M059J (cell line): ENCODE results near the gene CDC42BPA. TPM values are rescaled to one million over a fixed set of nuclear protein-coding genes. Genes with fewer than 3 reads are reported as not detected.
"Not testable (repeated sequence)": the region's sequence is repeated elsewhere in the genome, so short reads cannot be mapped to it uniquely, and the experiment has no call there.

Experiments
- DNase-seq: peaks from one replicate; pipeline ENCODE4 v3.0.0-alpha.2; 2012; ENCODE audit warnings: low read depth
- total RNA-seq: library from RNA; depleted of rRNA; stranded (reverse); fragments of >200 nt; shearing (Covaris generic); gene quantifications from 2 replicates; pipeline ENCODE4 v1.2.3, GENCODE V29; 2014

CDC42BPA gene
- total RNA-seq, 1 experiment from 2014 or later, result 21.6 TPM

GRCh38 chr1:227261501-227261900, 56.8 kb downstream of the CDC42BPA start:
- DNase-seq, result no peak

GRCh38 chr1:227260433-227260832, 57.9 kb downstream of the CDC42BPA start:
- DNase-seq, result no peak

DNA sequence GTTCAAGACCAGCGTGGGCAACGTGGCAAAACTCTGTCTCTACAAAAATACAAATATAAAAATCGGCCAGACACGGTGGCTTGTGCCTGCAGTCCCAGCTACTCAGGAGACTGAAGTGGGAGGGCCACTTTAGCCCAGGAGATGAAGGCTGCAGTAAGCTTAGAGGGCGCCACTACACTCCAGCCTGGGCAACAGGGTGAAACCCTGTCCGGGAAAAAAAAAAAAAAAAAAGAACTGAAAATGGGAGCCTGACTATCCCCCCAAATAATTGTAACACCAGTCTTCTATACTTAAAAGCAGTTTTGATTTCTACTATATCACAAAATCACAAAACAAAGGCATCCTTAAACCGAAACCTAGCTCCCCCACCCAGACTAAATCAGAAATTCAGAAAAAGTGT, 60.3 kb downstream of the CDC42BPA start:
- no peak for DNase-seq

- no peak for DNase-seq
These were observed 63.1 kb downstream of the CDC42BPA start for GRCh38 chr1:227255086-227255732.

DNA sequence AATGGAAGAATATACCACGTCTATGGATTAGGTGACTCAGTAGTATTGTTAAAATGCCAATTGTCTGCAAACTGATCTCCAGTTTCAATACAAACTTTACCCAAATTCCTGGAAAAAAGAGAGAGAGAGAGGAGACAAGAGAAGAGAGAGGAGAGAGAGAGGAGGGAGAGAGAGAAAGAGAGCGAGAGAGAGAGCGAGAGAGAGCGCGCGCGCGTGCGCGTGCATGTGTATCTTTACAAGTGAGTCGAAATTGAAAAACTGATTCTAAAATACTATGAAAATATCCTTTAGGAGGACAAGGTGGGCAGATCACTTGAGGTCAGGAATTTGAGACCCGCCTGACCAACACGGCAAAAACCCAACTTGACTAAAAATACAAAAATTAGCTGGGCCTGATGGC, 65.2 kb downstream of the CDC42BPA start:
- DNase-seq, result no peak

DNA sequence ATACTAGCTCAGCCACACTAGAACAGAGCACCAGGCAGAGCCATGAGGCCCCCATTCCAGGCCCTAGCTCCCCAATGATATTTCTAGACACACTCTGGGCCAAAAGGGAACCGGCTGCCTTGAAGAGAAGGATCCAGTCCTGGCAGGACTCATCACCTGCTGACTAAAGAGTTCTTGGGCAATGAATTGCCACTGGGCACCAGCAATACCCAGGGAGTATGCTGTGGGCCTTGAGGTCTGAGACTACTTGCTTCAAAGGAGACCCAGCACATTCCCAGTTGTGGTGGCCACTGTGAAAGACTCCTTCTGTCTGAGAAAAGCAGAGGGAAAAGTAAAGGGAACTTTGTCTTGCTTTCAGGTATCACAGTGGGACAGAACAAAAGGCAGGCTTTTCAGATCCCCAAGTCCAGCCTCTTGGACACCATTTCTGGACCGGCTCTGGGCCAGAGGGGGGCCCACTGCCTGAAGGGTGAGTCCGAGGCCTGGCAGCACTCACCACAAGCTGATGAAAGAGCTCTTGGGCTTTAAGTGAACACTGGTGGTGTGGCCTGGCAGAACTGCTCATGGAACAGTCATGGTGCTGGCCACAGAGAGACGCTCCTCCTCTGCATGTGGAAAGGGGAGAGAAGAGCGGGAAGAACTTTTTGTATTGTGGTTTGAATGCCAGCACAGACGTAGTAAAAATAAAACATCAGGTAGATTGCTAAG, 72.5 kb downstream of the CDC42BPA start:
- no peak for DNase-seq

DNA sequence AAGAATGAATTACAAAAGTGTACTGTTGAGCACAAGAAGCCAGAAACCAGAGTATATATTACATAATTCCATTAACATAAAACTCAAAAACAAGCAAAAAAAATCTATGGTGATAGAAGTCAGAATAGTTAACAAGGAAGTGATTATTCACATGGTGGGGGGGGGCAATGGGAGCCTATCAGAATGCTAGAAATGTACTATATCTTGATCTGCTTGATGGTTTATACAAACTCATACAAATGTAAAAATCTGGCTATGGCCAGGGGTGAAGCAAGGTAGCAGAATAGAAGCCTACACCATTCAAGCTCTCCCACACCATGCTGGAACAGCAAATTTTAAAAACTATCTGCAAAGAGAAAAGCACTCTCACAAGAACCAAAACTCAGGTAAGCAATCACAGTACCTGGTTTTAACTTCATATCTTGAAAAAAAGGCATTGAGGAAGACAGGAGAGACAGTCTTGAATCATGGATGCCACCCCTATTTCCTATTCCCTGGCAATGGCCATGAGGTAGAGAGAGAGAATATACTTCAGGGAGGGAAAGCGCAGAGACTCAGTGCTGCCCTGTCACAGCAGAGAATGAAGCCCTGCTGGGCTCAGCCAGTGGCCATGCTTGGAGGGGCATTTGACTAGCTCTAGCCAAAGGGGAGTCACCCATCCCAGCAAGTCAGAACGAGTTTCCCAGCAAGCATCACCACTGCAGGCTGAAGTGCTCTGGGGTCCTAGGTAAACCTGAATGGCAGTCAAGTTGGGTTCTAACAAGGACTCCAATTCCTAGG, 73.8 kb downstream of the CDC42BPA start:
- no peak for DNase-seq

DNA sequence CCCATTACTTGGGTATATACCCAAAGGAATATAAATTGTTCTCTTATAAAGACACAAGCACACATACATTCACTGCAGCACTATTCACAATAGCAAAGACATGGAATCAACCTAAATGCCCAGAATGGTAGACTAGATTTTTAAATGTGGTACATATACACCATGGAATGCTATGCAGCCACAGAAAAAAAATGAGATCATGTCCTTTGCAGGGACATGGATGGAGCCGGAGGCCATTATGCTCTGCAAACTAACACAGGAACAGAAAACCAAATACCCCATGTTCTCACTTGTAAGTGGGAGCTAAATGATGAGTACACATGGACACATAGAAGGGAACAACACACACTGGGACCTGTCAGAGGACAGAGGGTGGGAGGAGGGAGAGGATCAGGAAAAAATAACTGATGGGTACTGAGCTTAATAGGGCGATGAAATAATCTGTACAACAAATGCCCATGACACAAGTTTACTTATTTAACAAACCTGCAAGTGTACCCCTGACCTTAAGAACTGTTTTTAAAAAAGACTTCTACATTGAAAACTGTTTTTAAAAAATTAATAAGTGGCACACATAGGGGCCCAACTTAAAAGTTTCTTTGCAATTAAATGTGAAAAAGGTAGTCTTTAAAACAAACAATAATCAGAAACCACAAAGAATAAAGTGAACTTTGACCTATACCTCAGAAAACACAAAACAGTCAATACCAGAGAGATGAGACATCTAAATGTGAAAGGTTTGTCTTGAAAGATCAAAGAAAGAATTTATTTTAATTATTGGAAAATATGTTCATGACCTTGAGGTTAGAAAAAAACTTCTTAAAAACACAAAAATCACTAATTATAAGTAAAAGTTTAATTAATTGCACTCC, 75.2 kb downstream of the CDC42BPA start:
- peak; percentile 44 for DNase-seq

DNA sequence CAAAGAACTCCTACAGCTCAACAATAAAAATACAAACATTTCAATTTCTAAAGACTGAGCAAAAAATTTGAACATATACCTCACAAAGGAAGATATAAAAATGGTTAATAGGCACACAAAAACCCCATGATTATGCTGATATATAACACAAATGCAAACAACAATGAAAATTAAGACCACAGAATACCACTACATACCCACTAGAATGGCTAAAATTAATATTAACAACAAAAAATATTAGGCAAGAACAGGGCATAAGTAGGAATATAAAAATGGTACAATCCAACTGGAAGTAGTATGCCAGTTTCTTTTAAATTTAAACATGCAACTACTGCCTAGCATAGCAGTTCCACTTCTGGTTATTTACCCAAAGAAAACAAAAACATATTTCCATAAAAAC, 77.3 kb downstream of the CDC42BPA start:
- no peak for DNase-seq

DNA sequence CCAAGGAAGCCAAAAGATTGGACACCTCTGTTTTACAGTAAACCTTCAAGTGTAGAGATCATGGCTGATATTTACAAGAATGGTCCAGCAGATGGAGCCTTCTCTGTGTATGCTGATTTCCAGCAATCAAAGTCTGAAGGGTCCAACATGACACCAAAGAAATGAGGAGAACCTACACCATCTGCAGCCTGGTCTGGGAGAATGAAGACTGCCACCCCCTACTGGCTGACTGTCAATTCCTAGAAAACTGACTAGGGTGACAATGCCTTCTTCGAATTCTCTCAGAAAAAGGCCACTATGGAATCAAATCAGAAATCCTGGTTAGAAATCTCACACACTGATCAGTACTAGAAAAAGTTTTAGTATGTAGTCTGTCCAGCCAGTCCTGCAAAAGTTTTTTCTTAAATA, 83.3 kb downstream of the CDC42BPA start:
- DNase-seq, result peak; percentile 78

- DNase-seq, result not testable (repeated sequence)
These were observed 87.2 kb downstream of the CDC42BPA start for GRCh38 chr1:227231128-227231527.

DNA sequence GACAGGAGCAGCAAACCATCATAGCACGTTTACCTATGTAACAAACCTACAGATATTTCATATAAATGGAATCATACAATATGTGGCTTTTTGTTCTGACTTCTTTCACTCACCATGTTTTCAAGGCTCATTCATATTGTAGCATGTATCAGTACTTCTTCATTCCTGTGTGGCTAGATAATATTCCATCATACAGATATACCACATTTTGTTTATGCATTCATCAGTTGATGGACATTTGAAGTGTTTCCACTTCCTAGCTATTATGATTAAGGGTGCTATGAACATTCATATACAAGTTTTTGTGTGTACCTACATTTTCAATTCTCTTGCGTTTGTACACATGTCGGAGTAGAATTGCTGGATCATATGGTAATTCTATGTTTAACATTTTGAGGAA, 90.1 kb downstream of the CDC42BPA start:
- no peak for DNase-seq

DNA sequence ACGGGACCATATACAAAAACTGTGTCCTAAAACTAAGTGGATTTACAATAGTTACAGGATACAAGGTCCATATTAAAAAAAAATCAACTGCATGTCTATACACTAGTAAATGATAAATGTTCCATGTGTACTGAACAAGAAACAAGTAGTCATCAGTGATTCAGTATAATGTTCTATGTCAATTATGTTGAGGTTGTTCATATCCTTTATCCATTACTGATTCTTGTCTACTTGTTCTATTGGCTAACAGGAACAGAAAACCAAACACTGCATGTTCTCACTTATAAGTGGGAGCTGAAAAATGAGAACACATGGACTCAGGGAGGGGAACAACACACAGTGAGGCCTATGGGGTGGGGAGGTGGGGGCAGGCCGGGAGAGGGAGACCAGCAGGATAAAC, 90.5 kb downstream of the CDC42BPA start:
- no peak for DNase-seq

GRCh38 chr1:227225715-227226346, 92.5 kb downstream of the CDC42BPA start:
- DNase-seq, result peak; percentile 77

- no peak for DNase-seq
These were observed 95.0 kb downstream of the CDC42BPA start for GRCh38 chr1:227223171-227223806.

DNA sequence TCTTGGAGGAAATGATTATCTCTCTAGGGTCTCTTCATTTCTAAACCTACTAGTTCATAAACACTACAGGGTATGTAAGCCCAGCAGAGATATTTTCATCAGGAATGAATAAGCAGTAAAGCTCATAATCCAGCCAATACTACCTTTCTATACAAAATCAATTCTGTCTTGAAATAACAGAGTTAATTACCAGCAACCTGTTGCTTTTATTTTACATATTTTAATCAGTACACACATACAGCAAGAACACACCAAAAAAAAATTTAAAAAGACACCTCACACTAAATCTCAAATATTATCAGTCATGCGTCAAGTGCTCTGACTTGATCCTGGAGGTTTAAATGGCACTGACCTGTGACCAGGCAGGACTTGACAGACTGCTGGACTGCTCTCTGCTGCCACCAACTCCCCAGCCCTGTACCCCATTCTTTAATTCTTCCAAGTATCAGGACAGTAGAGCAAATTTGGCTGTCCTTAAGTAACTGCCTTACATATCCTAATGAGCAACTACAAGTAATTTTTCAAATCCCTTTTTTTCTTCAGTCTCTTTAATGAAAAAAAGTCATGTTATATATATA, 98.5 kb downstream of the CDC42BPA start:
- DNase-seq, result no peak

DNA sequence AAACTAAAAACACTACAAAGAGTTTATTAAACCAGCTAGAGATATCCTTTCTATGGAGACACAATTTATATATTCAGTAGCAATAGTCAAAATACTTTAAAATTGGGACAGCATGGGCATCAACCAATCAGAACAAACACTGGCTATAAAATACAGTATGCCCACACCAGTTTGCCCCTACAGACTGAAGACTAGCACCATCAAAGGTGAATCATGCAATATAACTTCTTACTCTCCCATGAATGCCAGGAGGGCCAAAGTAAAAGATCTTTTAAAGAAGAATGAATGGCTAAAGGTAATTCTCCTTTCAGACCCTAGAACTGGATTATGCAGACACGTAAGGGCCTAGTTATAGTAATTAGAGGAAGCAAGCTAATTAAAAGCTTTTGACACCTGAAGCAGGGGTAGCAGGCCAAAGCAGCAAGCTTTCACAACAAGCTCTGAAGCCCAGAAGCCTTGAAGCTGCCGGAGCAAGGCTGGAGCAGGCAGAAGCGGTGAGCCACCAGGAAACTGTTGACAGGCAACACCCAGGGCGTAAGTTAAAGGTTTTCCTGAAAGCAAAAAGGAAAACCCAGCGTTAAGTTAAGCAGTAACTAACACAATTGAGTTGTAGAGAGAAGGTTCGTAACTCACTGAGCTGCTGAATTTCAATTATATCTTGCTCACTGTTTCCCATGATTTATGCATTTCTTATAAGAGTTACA, 99.3 kb downstream of the CDC42BPA start:
- no peak for DNase-seq

- no peak for DNase-seq
These were observed 102.3 kb downstream of the CDC42BPA start for GRCh38 chr1:227215863-227216510.

DNA sequence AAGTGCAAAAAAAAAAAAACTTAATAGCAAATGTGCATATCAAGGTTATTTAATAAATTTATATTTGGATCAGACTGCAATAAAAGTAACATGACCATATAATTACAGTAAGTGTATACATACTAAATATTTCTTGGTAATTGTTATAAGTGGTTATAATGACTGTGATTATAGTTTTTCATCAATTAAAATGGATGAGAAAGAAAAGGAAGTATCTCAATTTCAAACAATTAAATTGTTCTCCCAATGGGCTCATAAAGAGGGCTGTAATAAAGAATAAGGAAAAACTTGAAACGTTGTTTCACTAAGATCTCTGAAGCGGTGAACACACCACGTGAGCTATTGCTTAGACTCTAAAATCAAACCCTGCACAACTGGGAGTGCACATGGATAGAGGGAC, 104.1 kb downstream of the CDC42BPA start:
- DNase-seq, result no peak
